Stimulated activated CD8-positive, alpha-beta memory T cell treated with anti-CD3 and anti-CD28 coated beads, Interleukin-7, amount 100 ng/mL, for 1 hour (primary cell): ENCODE results near the gene ADAM10.

Experiments used
- DNase-seq, 2 donors: peaks; one replicate each; pipeline ENCODE4 v3.0.0-alpha.2; 2020; ENCODE audit warnings: low read depth in 2 of 2

Gene ADAM10

DNA sequence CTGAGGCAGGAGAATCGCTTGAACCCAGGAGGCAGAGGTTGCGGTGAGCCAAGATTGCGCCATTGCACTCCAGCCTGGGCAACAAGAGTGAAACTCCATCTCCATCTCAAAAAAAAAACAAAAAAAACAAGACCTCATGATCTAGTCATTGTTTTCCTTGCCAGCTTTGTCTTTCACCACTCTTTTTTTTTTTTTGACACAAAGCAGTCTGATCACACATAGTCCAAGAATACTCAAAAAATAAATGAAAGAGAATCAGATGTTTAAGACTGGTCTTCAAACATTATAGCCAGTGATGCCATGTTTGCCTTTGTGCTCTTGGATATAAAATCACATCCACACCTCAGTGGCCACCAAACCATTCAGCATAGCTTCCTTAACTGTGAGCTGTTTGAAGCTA is 5.8 kb upstream of the ADAM10 start:
- DNase-seq = no peak

DNA sequence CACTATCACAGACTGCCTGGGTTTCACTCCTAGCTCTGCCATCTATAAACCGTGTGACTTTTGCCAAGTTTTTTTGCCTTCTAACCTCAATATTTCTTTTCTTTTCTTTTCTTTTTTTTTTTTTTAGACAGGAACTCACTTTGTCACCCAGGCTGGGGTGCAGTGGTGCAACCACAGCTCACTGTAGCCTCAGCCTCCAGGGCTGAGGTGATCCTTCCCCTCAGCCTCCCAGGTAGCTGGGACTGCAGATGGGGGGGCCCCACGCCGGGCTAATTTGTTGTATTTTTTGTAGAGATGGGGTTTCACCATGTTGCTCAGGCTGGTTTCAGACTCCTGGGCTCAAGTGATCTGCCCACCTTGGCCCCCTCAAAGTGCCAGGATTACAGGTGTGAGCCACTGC is 3.2 kb upstream of the ADAM10 start:
- DNase-seq = no peak

DNA sequence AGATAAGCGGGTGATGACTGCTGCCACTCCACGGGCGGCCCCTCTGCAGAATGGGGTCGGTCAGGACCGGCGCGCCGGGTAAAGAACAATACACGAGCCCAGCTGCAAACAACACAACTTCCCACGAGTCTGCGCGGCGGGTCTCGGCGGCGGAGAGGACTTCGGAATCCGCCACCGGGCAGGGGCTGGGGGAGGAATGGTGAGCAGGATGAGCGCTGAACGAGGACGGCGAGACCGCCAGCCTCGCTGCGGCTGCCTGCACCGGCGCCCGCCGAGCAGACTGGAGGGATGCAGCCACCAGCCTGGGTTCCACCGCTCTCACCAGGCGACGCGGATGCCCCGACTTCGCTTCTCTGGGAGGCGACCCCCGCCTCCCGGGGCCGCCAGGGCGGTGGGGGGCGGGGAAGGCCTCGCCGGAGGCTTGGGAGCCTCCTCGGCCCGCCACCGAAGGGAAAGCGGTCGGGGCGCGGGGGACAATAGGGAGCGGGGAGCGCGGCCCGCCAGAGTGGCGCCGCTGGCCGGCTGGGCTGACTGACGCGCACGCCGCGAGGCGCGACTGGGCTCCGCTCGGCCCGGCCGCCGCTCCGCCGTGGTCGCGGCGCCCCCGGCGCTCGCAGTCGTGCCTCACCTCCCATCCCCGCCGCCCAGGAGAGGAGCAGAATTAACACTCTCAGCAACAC is 515 bp downstream of the ADAM10 start:
- DNase-seq = no peak

DNA sequence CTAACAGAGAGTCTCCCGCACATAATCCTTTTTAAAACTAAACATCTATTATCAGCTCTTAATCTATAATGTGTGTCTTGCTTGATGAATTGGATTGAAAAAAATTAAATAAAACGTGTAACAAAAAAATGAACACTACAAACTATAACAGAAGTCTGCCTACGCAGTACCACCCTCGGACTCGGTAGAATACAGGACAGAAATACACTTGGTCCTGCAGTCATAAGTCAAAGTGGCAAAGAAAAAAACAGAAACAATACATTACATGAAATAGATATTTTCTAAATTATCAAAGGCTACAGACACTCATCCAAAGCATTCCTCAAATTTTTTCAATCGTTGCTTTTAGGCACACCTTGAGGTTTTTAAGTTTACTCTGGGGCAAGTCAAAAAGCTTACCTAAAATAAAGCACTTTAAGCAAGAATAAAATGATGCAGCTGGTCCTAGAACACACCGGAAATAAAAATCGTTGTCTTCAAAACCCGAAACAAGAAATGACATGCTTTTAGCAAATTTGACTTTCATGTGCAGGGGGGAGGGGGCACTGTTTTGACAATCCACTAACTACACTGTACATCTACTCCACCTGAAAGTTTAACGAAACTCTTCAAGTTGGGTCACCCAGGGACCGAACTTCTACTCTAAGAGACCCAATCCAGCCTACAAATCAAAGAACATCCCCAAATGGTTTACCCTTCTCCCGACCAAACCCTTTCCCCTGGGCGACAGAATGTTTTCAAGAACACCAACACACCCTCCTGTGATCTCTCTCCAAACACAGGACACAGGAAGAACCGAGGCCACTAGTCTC is 1.3 kb downstream of the ADAM10 start:
- no peak for DNase-seq

DNA sequence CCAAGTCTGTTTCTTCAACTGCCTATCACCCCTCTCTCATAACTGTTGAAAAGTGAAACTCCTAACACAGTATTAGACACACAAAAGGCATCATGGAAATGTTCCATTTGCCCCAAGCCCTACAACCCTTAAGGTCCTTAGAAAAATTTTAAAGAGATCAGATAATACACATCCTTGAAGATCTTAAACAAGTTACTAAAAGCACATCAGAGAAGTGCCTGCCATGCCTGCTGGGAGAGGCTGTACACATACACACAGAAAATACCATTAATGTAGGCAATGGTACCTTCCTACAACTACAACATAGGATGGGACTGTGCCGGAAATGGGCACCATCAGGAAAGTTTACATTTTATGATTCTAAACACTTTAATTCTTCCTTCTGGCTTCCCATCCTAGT is 3.3 kb downstream of the ADAM10 start:
- no peak for DNase-seq

DNA sequence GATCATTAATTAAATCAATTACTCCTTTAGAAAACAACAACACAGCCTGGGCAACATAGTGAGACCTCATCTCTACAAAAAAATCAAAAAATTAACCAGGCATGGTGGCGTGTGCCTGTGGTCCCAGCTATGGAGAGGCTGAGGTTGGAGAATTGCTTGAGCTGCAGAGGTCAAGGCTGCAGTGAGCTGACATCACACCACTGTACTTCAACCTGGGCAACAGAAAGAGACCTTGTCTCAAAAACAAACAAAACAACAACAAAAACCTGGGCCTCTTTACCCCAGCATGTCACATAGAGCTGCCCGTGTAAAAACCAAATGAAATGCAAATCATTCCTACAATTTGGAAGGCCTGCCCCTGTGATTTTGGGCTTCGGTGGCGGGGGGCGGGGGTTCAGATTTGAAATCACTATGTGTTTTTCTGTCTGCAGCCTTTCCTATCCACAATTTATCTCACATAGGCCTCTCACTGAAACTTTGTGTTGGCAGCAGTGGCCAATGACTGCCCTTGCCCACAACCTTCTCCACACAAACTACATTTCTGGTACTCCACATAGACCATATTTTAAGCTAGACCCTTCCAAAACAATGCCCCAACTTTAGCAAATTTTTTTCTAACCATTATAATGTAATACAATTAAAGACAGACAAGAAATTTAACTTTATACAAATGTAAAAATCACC is 6.5 kb downstream of the ADAM10 start:
- no peak for DNase-seq

DNA sequence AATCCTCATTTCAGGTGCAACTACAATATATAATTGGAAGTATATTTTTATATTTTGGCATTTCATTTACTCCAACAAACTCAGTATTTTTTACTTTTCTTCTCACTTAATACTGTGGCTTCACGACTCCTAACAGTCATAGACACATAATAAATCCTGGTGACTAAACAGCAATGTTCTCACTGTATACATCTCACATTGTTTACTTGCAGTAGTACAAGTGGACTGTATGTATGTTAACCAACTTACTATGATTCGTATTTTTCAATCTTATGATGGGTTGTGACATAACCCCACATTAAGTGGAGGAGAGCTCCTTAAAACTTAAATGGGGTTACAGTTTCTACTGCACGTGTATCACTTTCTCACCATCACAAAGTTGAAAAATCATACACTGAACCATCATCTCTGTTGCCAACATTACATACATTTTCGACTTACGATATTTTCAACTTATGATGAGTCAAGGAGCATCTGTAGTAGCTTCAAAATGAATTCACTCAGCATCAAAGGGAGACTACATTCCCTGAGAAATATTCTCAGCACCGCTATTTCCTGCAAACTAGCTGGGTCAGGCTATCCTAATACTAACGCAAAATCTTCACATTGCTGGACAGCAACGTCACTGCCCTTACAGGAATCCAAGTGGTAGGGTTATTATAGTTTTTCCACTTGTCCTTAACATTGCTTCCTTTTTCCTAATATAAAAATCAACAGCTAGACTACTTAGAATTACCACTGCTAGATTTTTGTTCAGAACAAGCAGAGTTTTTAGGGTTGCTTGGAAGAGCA is 7.3 kb downstream of the ADAM10 start:
- no peak for DNase-seq

DNA sequence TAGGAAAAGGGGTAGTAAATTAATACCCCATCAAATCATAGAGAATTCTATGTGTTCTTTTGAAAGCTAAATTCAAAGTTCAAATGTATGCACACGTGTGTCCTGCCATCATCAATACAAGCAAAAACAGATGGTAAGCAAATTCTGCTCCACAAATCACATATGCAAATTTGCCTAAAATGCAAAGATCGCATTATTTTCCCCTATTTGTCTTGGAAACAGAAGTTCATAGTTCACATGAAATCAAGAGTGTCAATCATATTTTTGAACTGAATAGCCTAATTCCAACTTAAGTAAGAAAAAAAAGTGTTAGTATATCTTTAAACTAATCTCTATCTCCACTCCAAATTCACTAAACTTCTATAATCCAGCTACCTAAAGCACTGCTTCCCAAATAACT is 8.5 kb downstream of the ADAM10 start:
- DNase-seq = no peak

DNA sequence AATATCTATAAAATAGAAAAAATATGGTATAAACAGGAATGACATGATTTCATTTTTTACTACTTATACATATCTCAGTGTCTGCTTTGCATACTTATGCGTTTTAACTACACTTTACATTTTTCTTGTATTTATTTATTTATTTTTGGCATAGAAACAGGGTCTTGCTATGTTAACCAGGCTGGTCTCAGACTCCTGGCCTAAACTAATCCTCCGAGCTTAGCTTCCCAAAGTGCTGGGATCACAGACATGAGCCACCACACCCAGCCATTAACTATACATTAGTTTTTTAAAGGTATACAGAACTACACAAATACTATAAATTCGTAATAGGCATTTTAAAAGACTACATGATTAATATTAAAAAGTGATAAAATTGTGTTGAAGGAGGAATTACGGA is 9.1 kb downstream of the ADAM10 start:
- DNase-seq = no peak

DNA sequence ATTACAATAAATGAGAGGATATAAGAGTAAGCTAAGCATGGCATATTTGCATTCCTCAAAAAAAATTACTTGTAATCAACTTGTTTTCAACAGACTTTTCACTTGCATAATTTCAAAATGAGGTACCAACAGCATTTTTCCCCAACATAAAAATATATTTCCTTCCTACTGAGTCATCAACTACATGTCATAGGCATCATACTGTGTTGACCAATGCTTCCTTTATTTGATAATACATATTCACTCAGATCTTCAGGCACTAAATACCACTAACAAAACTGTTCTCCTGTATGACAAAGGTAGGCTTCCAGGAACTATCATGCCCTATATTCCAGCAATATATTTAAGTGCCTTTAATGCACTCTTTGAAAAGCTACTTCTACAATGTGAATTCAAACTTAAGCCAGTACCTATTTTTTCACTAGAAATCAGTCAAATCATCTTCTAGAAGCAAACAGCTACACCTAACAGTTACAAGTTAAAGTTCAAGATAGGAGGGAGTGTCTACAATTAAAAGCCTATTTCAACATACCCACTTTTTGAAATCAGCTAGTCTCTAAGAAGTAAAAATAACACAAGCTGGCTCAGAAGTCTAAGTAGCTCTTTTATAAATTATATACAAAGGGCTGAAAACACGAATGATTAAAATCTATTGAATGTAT is 11.3 kb downstream of the ADAM10 start:
- no peak for DNase-seq

DNA sequence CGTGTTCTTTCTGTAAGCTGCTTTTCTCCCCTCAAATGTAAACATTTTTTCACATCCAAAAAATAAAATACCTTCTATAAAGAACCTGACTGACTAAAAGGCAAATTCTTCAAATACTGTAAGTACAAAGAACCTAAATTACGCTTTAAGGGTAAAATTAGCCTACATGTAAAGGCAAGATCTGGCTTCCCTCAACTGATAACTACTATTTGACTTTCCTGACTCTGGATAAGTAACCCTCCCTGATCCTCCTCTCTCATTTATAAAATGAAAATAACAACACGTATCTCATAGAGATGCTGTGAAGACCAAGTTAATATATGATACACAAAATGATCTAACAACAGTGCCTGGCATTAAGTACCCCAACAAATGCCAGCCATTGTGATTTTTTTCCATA is 12.2 kb downstream of the ADAM10 start:
- no peak for DNase-seq

DNA sequence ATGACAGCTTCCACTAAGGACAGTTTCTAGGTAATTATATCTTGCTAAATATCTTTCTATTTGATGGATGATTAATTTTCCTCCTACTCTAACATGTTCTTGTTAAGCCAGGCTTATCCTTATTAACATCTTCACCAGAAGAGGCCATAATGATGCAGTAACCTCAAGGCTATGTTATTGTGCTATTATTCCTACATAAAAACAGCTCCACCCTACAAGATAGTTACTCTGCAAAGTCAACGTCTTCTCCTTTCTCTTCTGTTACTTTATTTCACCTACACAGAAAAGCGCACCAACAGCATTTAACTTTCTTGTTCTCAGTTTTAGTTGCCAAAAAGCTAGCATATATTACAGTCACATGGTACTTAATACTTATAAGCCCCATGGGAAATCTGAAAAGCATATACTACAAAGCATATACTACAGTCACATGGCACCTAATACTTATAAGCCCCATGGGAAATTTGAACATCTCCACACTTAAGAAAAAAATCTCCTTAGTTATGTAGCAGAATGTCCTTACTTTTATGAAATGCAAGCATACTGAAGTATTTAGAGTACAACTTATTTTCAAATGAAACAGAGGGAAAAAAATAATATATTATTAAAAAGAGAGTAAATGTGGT is 13.4 kb downstream of the ADAM10 start:
- DNase-seq = no peak

DNA sequence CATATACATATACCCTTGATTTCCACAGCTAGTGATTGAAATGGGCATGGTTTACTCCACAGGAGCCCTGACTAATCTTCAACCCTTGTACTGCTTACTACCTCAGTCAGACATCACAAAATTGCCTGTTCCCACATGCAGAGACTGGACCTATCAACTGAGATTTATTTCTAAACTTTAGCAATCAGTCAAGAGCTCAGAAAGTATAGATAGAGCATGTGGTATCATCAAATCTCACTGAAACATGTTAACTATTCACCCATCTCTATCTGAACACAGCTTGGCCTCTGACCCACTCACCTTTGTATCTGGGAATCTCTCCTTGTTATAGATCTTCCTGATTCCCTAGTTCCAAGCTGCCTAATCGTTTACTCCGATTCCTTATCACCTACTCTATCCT is 14.6 kb downstream of the ADAM10 start:
- DNase-seq = no peak

DNA sequence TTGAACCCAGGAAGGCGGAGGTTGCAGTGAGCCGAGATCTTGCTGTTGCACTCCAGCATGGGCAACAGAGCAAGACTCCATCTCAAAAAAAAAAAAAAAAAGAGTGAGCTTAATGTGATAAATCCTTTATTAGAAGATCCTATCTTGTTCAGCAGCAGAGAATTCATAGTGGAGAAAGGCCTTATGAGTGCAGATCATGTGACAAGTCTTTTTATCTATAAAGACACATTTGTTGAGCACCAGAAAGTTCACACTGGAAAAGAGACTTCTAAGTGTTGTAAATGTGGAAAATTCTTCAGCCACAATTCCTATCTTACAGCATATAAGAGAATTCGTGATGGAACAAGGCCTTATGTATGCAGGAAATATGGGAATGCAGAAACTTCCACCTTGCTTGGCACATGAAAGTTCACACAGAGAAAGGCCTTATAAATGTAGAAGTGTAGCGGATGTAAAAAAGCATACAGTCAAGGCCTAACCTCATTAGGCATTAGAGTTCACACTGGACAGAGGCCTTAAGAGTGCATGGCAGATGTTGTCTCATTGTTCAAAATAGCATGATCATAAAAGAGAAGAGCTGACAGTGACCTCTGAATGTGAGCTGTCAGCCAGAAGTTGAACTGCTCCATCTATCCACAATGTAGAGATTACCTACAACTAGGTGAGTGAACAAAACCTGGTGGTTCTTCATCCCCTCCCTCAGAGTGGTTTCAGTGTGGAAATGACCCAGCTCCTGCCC is 16.7 kb downstream of the ADAM10 start:
- DNase-seq = no peak

DNA sequence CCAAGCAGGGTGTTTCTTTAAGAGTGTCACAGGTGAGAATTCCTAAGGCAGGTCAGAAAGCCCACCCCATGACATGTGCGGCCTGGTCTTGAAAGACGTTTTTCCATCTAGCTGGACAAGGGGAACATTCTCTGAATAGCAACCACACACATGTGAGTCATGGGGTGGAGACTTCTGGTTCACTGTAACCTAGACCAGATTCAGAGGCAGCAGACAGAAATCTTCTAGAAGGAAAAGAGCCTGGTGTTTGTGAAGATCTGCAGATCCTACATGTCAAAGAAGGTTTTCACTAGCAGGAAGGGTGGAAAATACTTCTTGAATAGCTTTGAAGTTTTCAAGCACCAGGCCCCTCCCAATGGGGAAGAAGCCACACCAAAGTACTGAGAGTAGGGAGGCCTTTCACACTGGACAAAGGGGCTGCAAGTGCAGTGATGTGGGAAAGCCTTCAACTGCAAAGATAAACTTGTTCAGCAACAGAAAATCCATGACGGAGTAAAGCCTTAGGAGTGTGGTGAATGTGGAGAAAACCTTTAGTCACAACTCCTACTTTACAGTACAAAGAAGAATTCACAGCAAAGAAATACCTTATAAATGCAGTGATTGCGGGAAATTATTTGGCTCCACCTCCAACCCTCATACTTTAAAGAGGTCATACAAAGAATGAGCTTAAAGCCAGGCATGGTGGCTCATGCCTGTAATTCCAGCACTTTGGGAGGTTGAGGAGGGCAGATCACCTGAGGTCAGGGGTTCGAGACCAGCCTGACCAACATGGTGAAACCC is 17.6 kb downstream of the ADAM10 start:
- DNase-seq = no peak

DNA sequence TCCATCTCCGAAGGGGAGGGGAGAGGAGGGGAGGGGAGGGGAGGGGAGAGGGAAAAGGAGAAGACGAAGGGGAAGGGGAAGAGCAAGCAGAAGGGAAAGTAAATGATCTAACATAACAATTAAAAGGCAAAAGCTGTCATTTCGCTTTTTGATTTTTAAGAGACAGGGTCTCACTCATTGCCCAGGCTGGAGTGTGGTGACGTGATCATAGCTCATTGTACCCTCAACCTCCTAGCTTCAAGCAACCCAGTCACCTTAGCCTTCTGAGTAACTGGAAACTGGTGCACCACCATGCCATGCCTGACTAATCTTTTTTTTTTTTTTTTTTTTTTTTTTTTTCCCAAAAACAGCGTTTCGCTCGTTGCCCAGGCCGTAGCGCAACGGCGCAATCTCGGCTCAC is 22.6 kb downstream of the ADAM10 start:
- DNase-seq = no peak

DNA sequence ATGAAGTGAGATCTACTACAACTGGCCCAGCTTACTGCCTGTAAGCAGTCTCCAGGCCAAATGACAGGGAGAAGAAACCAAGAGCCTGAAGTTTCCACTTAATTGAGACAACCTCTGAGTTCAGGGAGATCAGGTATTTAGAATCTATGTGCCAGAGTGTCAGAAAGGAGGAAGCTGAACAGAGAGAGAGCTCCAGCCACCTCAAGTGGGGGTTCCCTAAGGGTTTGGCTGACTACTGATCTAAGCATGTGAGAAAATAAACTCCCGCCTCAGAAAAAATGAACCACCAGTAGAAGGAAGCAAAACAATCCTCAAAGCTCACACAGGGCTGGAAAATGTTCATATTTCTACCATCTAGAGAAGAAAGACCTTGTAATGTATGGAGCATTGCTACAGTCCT is 25.0 kb downstream of the ADAM10 start:
- no peak for DNase-seq

DNA sequence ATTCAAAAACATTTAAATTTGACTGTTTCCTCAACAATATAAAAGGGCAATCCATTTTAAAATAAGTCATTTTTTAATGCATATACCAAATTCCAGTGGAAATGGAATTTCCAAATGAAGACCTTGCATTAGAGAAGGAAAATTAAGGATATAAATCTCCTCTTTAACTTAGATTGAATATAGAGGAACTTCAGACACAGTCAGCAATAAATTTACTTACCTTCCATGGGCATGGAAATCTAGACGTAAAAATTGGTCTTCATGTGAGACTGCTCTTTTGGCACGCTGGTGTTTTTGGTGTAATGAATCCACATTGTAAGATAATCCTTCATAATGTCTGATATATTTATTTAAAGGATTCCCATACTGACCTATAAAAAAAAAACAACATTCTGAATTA is 32.1 kb downstream of the ADAM10 start:
- DNase-seq = no peak

DNA sequence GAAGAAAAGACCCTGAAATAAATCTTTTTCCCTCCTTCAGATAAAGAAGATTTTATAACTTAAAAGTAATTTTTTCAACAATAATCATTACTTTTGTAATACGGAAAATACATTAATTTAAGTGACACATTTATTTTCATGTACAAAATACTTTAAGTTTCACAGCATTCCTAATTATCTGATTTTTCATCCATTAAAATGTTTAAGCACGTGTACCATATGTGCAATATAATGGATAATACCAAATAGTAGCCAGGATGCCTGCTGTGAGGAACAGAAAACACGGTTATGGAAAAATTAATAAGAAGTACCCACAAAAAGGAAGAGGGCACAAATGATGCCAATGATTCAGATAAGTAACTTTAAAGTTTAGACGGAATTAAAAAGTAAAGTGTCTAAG is 33.5 kb downstream of the ADAM10 start:
- DNase-seq = no peak
